Measurements from ENCODE around the gene METTL13.

METTL13 gene

DNA sequence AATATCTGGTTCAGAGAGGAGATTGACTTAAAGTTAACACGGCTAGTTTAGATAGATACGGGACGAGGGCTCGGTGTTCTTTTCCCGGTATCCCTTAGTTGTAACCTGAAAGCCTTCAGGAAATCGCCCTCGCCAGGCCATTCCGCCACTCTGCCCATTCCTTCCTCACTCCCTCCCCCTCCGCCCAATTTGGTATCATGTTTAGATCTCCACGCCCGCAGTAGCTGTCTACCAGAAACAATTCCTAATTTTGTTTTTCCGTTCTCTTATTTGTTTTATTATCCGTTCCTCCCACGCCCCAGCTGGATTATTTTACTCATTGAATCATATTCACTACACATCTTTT, 38.9 kb upstream of the METTL13 start:
- Histone ChIP-seq H3K9me3 (ENCODE audit: control insufficient read depth, insufficient read depth, low read depth, low read length) (no peaks in the 10 kb centered on the region), H3K36me3 (ENCODE audit: control insufficient read depth in 2 of 2, insufficient read depth in 1 of 2, low read length in 2 of 2) (0 out of 3 replicates have a peak, but pooled peaks cover 0 to 4% of the 10 kb centered on the region in 2 experiments), H3K4me3 (ENCODE audit: low read depth, low read length) (peak overlapping the region; percentile 88), H3K27ac (ENCODE audit: extremely low read depth, low read depth, low read length) (peak overlapping the region; percentile 81), H3K4me1 (ENCODE audit: control insufficient read depth, insufficient read depth, low read length) (no peaks in the 10 kb centered on the region)
- ChIA-PET CTCF (interaction anchor here (0.7 to 2.7 kb wide), 6 partner anchors 10 to 1163 kb away, joined by 3 to 9 read pairs (median 4); no protein-coding TSS in a partner anchor), POLR2A (interaction anchor here (0.7 to 2.3 kb wide), 4 partner anchors 12 to 75 kb away, joined by 3 to 11 read pairs (median 4); partner anchors contain the start of gene METTL13)
- no peak for TF ChIP-seq ZEB2 (tag by site-specific recombination; IDR thresholded peaks at IDR 0.05)
- TF ChIP-seq ZNF624 (tag by site-specific recombination; IDR thresholded peaks at IDR 0.05), result no peak
- TF ChIP-seq ZXDB (tag by site-specific recombination; IDR thresholded peaks at IDR 0.05), result no peak
- no peak for TF ChIP-seq ZNF830 (tag by site-specific recombination; IDR thresholded peaks at IDR 0.05; ENCODE audit: low read depth)
- peak; percentile 31; the same call in 1 of the 2 replicates for TF ChIP-seq IKZF3 (tag by site-specific recombination; IDR thresholded peaks at IDR 0.05)
- TF ChIP-seq, protein P1, sequence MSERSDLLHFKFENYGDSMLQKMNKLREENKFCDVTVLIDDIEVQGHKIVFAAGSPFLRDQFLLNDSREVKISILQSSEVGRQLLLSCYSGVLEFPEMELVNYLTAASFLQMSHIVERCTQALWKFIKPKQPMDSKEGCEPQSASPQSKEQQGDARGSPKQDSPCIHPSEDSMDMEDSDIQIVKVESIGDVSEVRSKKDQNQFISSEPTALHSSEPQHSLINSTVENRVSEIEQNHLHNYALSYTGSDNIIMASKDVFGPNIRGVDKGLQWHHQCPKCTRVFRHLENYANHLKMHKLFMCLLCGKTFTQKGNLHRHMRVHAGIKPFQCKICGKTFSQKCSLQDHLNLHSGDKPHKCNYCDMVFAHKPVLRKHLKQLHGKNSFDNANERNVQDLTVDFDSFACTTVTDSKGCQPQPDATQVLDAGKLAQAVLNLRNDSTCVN (tag by site-specific recombination; optimal IDR thresholded peaks at IDR 0.05), result no peak
- TF ChIP-seq MZF1 (tag by site-specific recombination; IDR thresholded peaks at IDR 0.05; ENCODE audit: borderline replicate concordance), result no peak
- no peak for TF ChIP-seq ZNF843 (tag by site-specific recombination; IDR thresholded peaks at IDR 0.05)
- no peak for TF ChIP-seq ZNF426 (tag by site-specific recombination; IDR thresholded peaks at IDR 0.05)
- TF ChIP-seq ZFP37 (tag by site-specific recombination; IDR thresholded peaks at IDR 0.05), result no peak
- TF ChIP-seq, protein P2, sequence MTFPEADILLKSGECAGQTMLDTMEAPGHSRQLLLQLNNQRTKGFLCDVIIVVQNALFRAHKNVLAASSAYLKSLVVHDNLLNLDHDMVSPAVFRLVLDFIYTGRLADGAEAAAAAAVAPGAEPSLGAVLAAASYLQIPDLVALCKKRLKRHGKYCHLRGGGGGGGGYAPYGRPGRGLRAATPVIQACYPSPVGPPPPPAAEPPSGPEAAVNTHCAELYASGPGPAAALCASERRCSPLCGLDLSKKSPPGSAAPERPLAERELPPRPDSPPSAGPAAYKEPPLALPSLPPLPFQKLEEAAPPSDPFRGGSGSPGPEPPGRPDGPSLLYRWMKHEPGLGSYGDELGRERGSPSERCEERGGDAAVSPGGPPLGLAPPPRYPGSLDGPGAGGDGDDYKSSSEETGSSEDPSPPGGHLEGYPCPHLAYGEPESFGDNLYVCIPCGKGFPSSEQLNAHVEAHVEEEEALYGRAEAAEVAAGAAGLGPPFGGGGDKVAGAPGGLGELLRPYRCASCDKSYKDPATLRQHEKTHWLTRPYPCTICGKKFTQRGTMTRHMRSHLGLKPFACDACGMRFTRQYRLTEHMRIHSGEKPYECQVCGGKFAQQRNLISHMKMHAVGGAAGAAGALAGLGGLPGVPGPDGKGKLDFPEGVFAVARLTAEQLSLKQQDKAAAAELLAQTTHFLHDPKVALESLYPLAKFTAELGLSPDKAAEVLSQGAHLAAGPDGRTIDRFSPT (tag by site-specific recombination; IDR thresholded peaks at IDR 0.05), result no peak
- TF ChIP-seq, protein P3, sequence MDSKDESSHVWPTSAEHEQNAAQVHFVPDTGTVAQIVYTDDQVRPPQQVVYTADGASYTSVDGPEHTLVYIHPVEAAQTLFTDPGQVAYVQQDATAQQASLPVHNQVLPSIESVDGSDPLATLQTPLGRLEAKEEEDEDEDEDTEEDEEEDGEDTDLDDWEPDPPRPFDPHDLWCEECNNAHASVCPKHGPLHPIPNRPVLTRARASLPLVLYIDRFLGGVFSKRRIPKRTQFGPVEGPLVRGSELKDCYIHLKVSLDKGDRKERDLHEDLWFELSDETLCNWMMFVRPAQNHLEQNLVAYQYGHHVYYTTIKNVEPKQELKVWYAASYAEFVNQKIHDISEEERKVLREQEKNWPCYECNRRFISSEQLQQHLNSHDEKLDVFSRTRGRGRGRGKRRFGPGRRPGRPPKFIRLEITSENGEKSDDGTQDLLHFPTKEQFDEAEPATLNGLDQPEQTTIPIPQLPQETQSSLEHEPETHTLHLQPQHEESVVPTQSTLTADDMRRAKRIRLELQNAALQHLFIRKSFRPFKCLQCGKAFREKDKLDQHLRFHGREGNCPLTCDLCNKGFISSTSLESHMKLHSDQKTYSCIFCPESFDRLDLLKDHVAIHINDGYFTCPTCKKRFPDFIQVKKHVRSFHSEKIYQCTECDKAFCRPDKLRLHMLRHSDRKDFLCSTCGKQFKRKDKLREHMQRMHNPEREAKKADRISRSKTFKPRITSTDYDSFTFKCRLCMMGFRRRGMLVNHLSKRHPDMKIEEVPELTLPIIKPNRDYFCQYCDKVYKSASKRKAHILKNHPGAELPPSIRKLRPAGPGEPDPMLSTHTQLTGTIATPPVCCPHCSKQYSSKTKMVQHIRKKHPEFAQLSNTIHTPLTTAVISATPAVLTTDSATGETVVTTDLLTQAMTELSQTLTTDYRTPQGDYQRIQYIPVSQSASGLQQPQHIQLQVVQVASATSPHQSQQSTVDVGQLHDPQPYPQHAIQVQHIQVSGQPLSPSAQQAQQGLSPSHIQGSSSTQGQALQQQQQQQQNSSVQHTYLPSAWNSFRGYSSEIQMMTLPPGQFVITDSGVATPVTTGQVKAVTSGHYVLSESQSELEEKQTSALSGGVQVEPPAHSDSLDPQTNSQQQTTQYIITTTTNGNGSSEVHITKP (tag by site-specific recombination; IDR thresholded peaks at IDR 0.05), result no peak
- TF ChIP-seq ZNF791 (tag by site-specific recombination; IDR thresholded peaks at IDR 0.05), result no peak
- peak; percentile 71; the same call in 1 of the 2 replicates for TF ChIP-seq ZBTB17 (tag by site-specific recombination; IDR thresholded peaks at IDR 0.05)
- no peak for TF ChIP-seq ZSCAN30 (tag by site-specific recombination; IDR thresholded peaks at IDR 0.05)
- TF ChIP-seq YY2 (tag by site-specific recombination; IDR thresholded peaks at IDR 0.05), result no peak
- TF ChIP-seq ZNF132 (tag by site-specific recombination; IDR thresholded peaks at IDR 0.05; ENCODE audit: borderline replicate concordance), result no peak
- TF ChIP-seq, protein P4, sequence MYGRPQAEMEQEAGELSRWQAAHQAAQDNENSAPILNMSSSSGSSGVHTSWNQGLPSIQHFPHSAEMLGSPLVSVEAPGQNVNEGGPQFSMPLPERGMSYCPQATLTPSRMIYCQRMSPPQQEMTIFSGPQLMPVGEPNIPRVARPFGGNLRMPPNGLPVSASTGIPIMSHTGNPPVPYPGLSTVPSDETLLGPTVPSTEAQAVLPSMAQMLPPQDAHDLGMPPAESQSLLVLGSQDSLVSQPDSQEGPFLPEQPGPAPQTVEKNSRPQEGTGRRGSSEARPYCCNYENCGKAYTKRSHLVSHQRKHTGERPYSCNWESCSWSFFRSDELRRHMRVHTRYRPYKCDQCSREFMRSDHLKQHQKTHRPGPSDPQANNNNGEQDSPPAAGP (tag by site-specific recombination; IDR thresholded peaks at IDR 0.05), result no peak
- TF ChIP-seq OSR2 (tag by site-specific recombination; IDR thresholded peaks at IDR 0.05), result peak; percentile 56; the same call in 1 of the 2 replicates
- TF ChIP-seq, protein P5, sequence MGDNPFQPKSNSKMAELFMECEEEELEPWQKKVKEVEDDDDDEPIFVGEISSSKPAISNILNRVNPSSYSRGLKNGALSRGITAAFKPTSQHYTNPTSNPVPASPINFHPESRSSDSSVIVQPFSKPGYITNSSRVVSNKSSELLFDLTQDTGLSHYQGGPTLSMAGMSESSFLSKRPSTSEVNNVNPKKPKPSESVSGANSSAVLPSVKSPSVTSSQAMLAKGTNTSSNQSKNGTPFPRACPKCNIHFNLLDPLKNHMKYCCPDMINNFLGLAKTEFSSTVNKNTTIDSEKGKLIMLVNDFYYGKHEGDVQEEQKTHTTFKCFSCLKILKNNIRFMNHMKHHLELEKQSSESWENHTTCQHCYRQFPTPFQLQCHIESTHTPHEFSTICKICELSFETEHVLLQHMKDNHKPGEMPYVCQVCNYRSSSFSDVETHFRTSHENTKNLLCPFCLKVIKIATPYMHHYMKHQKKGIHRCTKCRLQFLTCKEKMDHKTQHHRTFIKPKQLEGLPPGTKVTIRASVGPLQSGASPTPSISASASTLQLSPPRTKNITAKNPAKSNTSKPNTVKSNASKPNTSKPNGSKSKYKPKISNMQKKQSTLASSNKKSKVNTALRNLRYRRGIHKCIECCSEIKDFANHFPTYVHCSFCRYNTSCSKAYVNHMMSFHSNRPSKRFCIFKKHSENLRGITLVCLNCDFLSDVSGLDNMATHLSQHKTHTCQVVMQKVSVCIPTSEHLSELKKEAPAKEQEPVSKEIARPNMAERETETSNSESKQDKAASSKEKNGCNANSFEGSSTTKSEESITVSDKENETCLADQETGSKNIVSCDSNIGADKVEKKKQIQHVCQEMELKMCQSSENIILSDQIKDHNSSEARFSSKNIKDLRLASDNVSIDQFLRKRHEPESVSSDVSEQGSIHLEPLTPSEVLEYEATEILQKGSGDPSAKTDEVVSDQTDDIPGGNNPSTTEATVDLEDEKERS (tag by site-specific recombination; IDR thresholded peaks at IDR 0.05), result no peak
- TF ChIP-seq, protein P6, sequence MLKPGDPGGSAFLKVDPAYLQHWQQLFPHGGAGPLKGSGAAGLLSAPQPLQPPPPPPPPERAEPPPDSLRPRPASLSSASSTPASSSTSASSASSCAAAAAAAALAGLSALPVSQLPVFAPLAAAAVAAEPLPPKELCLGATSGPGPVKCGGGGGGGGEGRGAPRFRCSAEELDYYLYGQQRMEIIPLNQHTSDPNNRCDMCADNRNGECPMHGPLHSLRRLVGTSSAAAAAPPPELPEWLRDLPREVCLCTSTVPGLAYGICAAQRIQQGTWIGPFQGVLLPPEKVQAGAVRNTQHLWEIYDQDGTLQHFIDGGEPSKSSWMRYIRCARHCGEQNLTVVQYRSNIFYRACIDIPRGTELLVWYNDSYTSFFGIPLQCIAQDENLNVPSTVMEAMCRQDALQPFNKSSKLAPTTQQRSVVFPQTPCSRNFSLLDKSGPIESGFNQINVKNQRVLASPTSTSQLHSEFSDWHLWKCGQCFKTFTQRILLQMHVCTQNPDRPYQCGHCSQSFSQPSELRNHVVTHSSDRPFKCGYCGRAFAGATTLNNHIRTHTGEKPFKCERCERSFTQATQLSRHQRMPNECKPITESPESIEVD (tag by site-specific recombination; IDR thresholded peaks at IDR 0.05), result no peak
- no peak for TF ChIP-seq ZNF560 (tag by site-specific recombination; IDR thresholded peaks at IDR 0.05; ENCODE audit: borderline replicate concordance)
- TF ChIP-seq ZNF280C (tag by site-specific recombination; IDR thresholded peaks at IDR 0.05), result no peak

All from HEK293 (cell line).